Measurements from ENCODE around the gene HS3ST1.

The HS3ST1 gene

DNA sequence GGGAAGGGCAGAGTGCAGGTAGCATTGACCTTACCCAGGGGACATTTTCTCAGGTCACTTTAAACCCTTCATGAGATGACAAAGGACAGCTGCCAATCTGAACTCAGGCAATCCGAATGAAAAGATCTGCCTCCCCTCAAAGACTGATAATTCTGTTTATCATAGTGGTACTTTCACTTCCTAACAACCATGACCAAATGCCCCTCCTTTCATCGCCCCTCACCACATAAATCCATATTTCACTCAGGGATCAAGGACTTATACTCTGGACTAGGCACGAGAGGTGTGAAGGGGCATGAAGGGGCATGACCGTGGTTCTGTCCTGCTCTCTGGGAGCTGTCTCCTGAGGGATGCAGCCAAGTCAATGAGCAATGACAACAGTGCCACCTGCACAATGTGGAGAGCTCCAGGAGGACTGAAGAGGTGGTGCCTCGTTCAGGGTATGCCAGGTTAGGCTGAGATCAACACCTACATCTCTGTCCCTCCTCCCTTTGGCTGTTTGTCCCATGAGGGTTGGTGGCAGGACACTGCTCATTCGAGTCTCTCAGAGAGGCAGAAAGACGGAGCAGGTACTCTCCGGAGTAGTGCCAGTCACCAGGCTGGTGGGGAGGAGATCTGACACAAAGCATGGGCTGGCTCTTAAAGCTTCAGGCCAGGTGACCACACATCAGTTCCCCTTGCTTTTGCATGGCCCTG is 12.5 kb downstream of the HS3ST1 start:
- no peak for DNase-seq
- Histone ChIP-seq H3K4me3 (no peak overlapping the region), H3K27ac (no peak overlapping the region), H3K9me3 (no peaks in the 10 kb centered on the region), H3K4me1 (no peaks in the 10 kb centered on the region), H3K36me3 (no peaks in the 10 kb centered on the region), H3K27me3 (no peaks in the 10 kb centered on the region)
- no peak for TF ChIP-seq CTCF (IDR thresholded peaks at IDR 0.05)
- intact Hi-C loops (cut with DNase I; ENCODE audit: low total_unique reads): no loop called here

DNA sequence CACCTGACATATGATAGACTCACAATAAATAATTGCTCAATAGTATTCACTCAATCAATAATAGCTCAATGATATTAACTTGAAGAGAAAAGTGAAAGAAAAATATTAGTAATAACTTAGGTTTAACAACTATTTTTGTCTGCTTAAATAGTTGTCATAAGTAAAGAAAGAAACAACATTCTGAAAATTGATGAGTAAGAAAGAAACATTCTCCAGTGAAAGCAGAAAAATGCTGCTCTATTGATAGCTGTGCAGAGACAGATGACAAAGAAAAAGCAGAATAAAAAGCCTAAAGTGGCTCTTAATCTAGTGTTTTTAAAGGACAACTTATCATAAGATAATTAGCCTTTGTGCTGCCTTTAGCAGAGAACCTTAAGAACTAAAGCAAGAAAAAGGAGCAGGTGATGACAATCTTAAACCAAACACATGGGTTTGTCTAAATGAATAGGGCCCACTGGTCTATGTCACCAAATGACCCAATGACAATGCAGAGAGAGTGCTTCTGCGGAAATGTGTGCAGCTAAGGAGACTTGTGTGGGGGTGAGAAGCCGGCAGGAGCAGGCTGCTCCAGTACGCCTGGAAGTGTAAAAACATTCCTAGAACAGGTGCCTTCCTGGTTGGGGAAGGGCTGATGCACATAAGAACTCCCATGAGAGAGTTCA is 13.2 kb downstream of the HS3ST1 start:
- intact Hi-C loops (cut with DNase I; ENCODE audit: low total_unique reads): no loop called here
- Histone ChIP-seq H3K9me3 (no peaks in the 10 kb centered on the region), H3K27me3 (no peaks in the 10 kb centered on the region), H3K27ac (no peak overlapping the region), H3K4me1 (no peaks in the 10 kb centered on the region), H3K4me3 (no peak overlapping the region), H3K36me3 (no peaks in the 10 kb centered on the region)
- TF ChIP-seq CTCF (IDR thresholded peaks at IDR 0.05): no peak
- DNase-seq: no peak

DNA sequence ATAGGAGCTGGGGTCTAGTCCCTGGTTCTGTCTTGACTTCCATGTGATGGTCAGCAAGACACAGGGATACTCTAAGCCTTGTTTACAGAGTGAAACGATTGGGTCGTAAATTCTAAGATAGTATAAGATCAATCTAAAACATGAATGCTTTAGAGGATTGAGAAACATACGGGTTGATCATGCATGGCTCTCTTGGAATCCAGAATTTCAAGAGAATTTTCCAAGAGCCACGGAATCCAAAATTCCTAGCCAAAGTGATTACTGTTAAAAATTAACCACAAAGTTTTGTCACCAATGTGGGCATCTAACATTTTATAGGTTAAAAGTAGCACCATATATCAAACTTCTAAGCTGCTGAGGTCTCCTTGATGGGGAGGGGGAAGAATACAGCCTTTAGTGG is 16.5 kb downstream of the HS3ST1 start:
- Histone ChIP-seq H3K9me3 (no peaks in the 10 kb centered on the region), H3K4me3 (no peak overlapping the region), H3K4me1 (no peaks in the 10 kb centered on the region), H3K27me3 (no peaks in the 10 kb centered on the region), H3K27ac (no peak overlapping the region), H3K36me3 (no peaks in the 10 kb centered on the region)
- no peak for DNase-seq
- no peak for TF ChIP-seq CTCF (IDR thresholded peaks at IDR 0.05)
- intact Hi-C loops (cut with DNase I; ENCODE audit: low total_unique reads): no loop called here

DNA sequence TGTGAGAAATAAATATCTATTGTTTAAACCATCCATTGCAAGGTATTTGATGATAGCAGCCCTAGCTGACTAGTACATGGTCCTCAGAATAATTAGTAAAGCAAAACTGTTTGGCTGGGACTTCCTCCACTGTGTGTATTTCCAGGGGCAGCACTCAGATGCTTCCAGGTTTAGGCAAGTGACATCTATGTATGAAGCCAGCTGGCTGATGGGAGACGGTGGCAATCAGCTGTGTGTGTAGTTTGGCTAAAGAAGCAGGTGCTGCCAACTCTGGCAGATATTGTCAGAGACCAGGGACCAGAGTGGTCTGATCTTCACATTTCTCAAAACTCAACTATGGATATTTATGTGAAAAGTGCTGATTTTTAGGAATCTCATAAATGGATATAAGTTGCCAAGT is 19.1 kb downstream of the HS3ST1 start:
- no peak for DNase-seq
- no peak overlapping the region for H3K27ac ChIP-seq
- no peak for TF ChIP-seq CTCF (IDR thresholded peaks at IDR 0.05)
- no peak overlapping the region for H3K4me3 ChIP-seq
- intact Hi-C loops (cut with DNase I; ENCODE audit: low total_unique reads): no loop called here
- no peaks in the 10 kb centered on the region for H3K9me3 ChIP-seq
- no peaks in the 10 kb centered on the region for H3K27me3 ChIP-seq
- H3K36me3 ChIP-seq: no peaks in the 10 kb centered on the region
- no peaks in the 10 kb centered on the region for H3K4me1 ChIP-seq

DNA sequence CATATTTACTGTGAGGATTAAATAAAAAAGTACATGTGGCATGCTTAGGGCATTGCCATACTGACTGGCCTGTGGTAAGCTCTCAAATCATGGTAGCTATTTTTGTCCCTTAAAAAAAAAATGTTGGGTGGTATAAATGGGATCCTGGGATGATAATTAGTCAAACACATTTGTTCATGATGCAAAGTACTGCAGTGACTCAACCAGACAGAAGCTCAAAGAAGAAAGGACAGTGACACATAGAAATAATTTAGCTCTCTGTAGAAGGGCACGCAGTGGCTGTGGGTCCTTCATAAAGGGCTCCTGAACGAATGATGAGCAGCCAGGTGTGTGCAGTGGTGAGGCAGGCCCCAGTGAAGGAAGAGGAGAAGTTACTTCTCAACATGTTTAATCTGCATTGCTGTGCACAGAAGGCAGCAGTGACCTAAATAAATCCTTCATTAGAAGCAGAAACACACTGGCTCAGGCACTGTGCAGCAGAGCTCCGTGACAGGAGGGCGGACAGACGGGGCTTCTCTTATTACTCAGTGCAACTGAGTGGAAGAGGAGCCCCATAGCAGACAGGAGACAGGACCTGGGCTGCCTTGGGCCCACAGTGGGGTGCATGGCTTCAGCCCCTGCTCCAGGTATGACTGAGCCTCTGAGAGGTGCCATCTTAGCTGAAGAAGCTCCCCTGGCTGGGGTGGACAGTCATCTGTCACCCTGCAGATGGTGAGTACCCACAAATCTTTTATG is 20.3 kb downstream of the HS3ST1 start:
- Histone ChIP-seq H3K27me3 (no peaks in the 10 kb centered on the region), H3K36me3 (no peaks in the 10 kb centered on the region), H3K4me3 (no peak overlapping the region), H3K9me3 (no peaks in the 10 kb centered on the region), H3K27ac (no peak overlapping the region), H3K4me1 (no peaks in the 10 kb centered on the region)
- no peak for DNase-seq
- no peak for TF ChIP-seq CTCF (IDR thresholded peaks at IDR 0.05)
- intact Hi-C loops (cut with DNase I; ENCODE audit: low total_unique reads): no loop called here

All from tibial artery (tissue), 4 donors.